Tibial nerve (tissue), 4 donors: Measurements from ENCODE around the gene CRKL.

ENCODE experiments used
- EP300 ChIP-seq, 2 donors: sonication (generic); formaldehyde crosslinking; IDR thresholded peaks; one replicate each; pipeline ENCODE4 v1.6.1; 2017; ENCODE audit warnings: antibody characterized with exemption in 2 of 2, mild to moderate bottlenecking in 1 of 2
- POLR2A ChIP-seq, 2 donors: fragments of 450-650 bp; IDR thresholded peaks; one replicate each; pipeline ENCODE4 v1.6.1; 2017; ENCODE audit warnings: antibody characterized with exemption in 2 of 2, mild to moderate bottlenecking in 2 of 2, moderate library complexity in 2 of 2
- TF ChIP-seq, protein P1 (sequence below), 5 experiments: fragments of 200-600 bp in 3 of 5; fragments of 450-650 bp in 2 of 5; sonication (generic) in 3 of 5; IDR thresholded peaks; one replicate each; pipeline ENCODE4 v1.5.1; 2016 to 2019; ENCODE audit warnings: antibody characterized with exemption in 5 of 5, mild to moderate bottlenecking in 3 of 5, moderate library complexity in 2 of 5

DNA sequence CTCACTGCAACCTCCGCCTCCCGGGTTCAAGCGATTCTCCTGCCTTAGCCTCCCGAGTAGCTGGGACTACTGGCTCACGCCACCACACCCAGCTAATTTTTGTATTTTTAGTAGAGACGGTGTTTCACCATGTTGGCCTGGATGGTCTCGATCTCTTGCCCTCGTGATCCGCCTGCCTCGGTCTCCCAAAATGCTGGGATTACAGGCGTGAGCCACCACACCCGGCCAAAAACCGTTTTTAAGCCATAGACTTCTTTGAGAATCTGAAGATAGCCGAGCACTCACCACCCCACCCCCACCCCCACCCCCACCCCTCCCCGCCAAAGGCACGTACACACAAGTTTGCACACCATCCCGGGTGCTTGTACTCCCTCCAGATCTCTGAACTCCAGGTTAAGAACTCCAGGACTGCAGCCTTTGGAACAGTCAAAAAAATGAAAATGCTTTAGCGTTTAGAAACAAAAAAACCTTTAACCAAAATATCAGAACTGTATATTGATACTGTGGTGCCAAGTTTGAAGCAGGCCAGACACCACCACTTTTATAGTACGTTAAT lies 1.5 kb downstream of the CRKL start:
- TF ChIP-seq, protein P1, sequence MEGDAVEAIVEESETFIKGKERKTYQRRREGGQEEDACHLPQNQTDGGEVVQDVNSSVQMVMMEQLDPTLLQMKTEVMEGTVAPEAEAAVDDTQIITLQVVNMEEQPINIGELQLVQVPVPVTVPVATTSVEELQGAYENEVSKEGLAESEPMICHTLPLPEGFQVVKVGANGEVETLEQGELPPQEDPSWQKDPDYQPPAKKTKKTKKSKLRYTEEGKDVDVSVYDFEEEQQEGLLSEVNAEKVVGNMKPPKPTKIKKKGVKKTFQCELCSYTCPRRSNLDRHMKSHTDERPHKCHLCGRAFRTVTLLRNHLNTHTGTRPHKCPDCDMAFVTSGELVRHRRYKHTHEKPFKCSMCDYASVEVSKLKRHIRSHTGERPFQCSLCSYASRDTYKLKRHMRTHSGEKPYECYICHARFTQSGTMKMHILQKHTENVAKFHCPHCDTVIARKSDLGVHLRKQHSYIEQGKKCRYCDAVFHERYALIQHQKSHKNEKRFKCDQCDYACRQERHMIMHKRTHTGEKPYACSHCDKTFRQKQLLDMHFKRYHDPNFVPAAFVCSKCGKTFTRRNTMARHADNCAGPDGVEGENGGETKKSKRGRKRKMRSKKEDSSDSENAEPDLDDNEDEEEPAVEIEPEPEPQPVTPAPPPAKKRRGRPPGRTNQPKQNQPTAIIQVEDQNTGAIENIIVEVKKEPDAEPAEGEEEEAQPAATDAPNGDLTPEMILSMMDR (IDR thresholded peaks at IDR 0.05), result no peak
- no peak for TF ChIP-seq POLR2A (IDR thresholded peaks at IDR 0.05)
- TF ChIP-seq EP300 (IDR thresholded peaks at IDR 0.05), result no peak
